KMS-11 (cell line): ENCODE measurements around the gene G6PC3.

Source experiments
- H2AFZ ChIP-seq: fragments of 200-600 bp; sonication (generic); 2 replicates; pipeline ENCODE4 v1.6.1; 2016; ENCODE audit warnings: antibody characterized with exemption, mixed run types, low read depth
- H3K27ac ChIP-seq: fragments of 200-600 bp; sonication (generic); 2 replicates; pipeline ENCODE4 v1.6.1; 2016; ENCODE audit warnings: mild to moderate bottlenecking, mixed run types
- H3K27me3 ChIP-seq: fragments of 200-600 bp; sonication (generic); 2 replicates; pipeline ENCODE4 v1.6.1; 2017; ENCODE audit warnings: mild to moderate bottlenecking, low read depth, mixed run types, moderate library complexity; ENCODE audit not compliant: insufficient read depth
- H3K36me3 ChIP-seq: fragments of 200-600 bp; sonication (generic); 2 replicates; pipeline ENCODE4 v1.6.1; 2017; ENCODE audit warnings: mild to moderate bottlenecking, mixed run types; ENCODE audit not compliant: insufficient read depth
- H3K4me1 ChIP-seq: fragments of 200-600 bp; sonication (generic); 2 replicates; pipeline ENCODE4 v1.6.1; 2016; ENCODE audit warnings: mild to moderate bottlenecking, low read depth, mixed run types; ENCODE audit not compliant: poor library complexity, severe bottlenecking
- H3K4me2 ChIP-seq: fragments of 200-600 bp; sonication (generic); 2 replicates; pipeline ENCODE4 v1.7.0; 2016; ENCODE audit warnings: mild to moderate bottlenecking, mixed run types
- H3K4me3 ChIP-seq: fragments of 200-600 bp; sonication (generic); IDR thresholded peaks from 2 replicates; pipeline ENCODE4 v1.6.1; 2017; ENCODE audit warnings: low read depth, low read length, mixed read lengths; ENCODE audit not compliant: insufficient read depth
- H3K79me2 ChIP-seq: fragments of 200-600 bp; sonication (generic); 2 replicates; pipeline ENCODE4 v1.6.1; 2016; ENCODE audit warnings: low read depth, mixed run types; ENCODE audit not compliant: insufficient read depth
- H3K9ac ChIP-seq: fragments of 200-600 bp; sonication (generic); 2 replicates; pipeline ENCODE4 v1.6.1; 2016; ENCODE audit warnings: mild to moderate bottlenecking, mixed run types
- H4K20me1 ChIP-seq: fragments of 200-600 bp; sonication (generic); 2 replicates; pipeline ENCODE4 v1.6.1; 2016; ENCODE audit warnings: mild to moderate bottlenecking, mixed run types; ENCODE audit not compliant: insufficient read depth
- CTCF ChIP-seq: fragments of 200-600 bp; sonication (generic); conservative IDR thresholded peaks from 2 replicates; pipeline ENCODE4 v1.6.1; 2017; ENCODE audit warnings: low read depth, mild to moderate bottlenecking, antibody characterized with exemption, low read length, moderate library complexity, mixed read lengths

The G6PC3 gene

GRCh38 chr17:44115585-44116415, 45.3 kb downstream of the G6PC3 start:
- peaks cover 26% of the 10 kb centered on the region for H3K4me1 ChIP-seq
- no peak overlapping the region for H3K9ac ChIP-seq
- H4K20me1 ChIP-seq = no peaks in the 10 kb centered on the region
- no peaks in the 10 kb centered on the region for H3K36me3 ChIP-seq
- no peak overlapping the region for H2AFZ ChIP-seq
- no peak overlapping the region for H3K4me2 ChIP-seq
- no peak overlapping the region for H3K4me3 ChIP-seq
- no peaks in the 10 kb centered on the region for H3K27me3 ChIP-seq
- peak; percentile 85 for TF ChIP-seq CTCF
- H3K79me2 ChIP-seq = peaks cover 45% of the 10 kb centered on the region; the same call in 1 of the 2 replicates
- H3K27ac ChIP-seq = no peak overlapping the region

- no peaks in the 10 kb centered on the region for H3K27me3 ChIP-seq
- H2AFZ ChIP-seq = no peak overlapping the region
- no peaks in the 10 kb centered on the region for H3K36me3 ChIP-seq
- peaks cover 47% of the 10 kb centered on the region; the same call in 1 of the 2 replicates for H3K79me2 ChIP-seq
- H4K20me1 ChIP-seq = no peaks in the 10 kb centered on the region
- TF ChIP-seq CTCF = no peak
- H3K27ac ChIP-seq = no peak overlapping the region
- no peak overlapping the region for H3K4me2 ChIP-seq
- H3K4me3 ChIP-seq = no peak overlapping the region
- peaks cover 23% of the 10 kb centered on the region for H3K4me1 ChIP-seq
- no peak overlapping the region for H3K9ac ChIP-seq
Observed at GRCh38 chr17:44117351-44117750, 46.8 kb downstream of the G6PC3 start.

DNA sequence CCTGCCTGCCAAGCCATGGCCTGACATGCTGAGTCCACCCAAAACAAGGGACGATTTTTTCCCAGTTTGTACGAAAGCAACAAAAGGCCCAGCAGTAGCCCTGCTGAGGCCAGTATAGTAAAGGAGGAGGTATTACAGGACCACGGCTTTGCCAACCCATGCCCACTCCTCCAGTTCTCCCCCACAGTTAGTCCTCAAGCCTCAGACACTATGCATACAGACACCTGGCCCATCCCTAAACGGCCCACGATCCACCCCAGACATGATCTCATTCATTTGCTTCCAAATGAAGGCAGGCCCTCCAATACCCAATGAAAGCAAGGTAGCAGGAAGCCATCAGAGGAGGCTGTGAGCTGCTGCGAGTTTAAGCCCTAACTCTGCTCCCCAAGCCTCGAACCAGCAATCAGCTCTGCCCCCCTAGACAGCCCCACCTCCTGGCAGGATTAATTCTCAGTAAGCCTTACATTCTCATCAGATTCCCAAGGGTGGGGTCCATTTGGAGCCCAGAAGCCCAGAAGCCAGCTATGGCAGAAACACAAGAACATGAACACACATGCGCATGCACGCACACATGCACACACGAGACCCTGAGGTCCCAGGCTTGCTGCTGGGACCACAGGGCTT, 48.0 kb downstream of the G6PC3 start:
- Histone ChIP-seq H3K79me2 (peaks cover 54% of the 10 kb centered on the region), H3K36me3 (no peaks in the 10 kb centered on the region), H3K27me3 (no peaks in the 10 kb centered on the region), H2AFZ (no peak overlapping the region), H3K4me3 (no peak overlapping the region), H4K20me1 (no peaks in the 10 kb centered on the region), H3K4me2 (no peak overlapping the region), H3K27ac (no peak overlapping the region), H3K4me1 (peaks cover 15% of the 10 kb centered on the region), H3K9ac (no peak overlapping the region)
- TF ChIP-seq CTCF = no peak

DNA sequence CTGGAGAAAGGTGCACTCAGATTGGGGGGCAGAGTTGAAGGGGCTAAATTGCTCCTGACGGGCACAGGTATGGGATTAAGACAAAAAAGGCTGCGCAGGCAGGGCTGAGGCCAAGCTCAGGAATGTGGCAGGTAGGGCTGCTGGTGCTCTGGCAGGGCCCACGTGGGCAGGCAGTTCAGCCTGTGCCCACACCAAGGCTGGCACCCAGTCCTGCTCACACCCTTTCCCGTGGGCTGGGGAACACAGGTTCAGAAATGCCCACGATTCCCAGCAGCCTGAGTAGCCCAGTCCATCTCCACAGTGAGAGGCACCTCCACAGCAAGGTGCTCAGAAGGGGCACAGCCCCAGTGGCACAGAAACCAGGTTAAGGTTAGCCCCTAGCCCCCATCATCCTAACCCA, 48.5 kb downstream of the G6PC3 start:
- Histone ChIP-seq H3K9ac (no peak overlapping the region), H3K4me3 (no peak overlapping the region), H3K27ac (no peak overlapping the region), H3K4me1 (peaks cover 16% of the 10 kb centered on the region), H3K4me2 (no peak overlapping the region), H3K79me2 (peaks cover 54% of the 10 kb centered on the region), H3K36me3 (no peaks in the 10 kb centered on the region), H2AFZ (no peak overlapping the region), H3K27me3 (no peaks in the 10 kb centered on the region), H4K20me1 (no peaks in the 10 kb centered on the region)
- TF ChIP-seq CTCF = no peak
